Glomerular visceral epithelial cell (primary cell): ENCODE results near the gene RPS10.

ENCODE experiments used
- DNase-seq: peaks from one replicate; pipeline ENCODE4 v3.0.0-alpha.2; 2016; ENCODE audit errors: extremely low spot score

RPS10 gene

DNA sequence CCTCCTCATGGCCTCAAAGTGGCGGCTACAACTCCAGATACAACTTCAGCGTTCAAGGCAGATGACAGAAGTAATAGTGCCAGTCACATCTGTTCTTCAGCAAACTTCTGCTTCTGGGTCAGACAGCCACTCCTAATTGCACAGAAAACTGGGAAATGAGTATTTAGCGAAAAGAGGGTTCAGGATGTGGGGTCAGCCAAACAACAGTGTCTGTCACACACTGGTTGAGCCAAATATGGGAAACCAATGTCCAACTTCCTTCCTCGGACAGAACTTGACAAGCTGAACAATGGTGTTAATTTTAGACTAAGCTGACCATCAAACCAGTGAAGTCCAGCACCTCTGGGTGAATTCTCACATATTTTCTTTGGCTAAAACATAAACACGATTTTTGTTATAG, 55.5 kb downstream of the RPS10 start:
- DNase-seq = no peak

DNA sequence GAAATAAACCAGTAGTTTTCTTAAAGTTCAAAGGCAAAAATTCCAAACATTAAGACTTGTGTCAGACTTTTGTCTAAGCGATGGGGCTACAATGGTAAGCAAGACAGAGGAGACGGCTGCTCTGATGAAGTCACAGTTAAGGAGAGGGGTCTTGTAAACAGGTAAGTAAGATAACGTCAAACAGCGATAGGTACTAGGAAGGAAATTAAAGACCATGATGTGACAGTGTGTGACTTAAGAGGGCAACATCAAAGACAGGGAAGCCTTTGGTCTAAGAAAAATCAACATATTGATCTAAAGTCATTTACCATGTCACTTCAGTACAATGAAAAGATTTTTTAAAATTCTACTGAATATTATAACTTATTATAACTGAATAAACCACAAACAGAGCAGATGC, 56.5 kb downstream of the RPS10 start:
- DNase-seq = no peak
